ENCODE measurements around the gene OXCT2.

OXCT2 gene

GRCh38 chr1:39761557-39762260 is 9.4 kb downstream of the OXCT2 start:
- no peak for DNase-seq

GRCh38 chr1:39761016-39761415 is 10.1 kb downstream of the OXCT2 start:
- no peak for DNase-seq

- no peak for DNase-seq
Observed at GRCh38 chr1:39760074-39761008, 10.8 kb downstream of the OXCT2 start.

- no peak for DNase-seq
Observed at GRCh38 chr1:39759436-39759726, 11.8 kb downstream of the OXCT2 start.

- no peak for DNase-seq
Observed at GRCh38 chr1:39758556-39759435, 12.4 kb downstream of the OXCT2 start.

- DNase-seq: no peak
Observed at GRCh38 chr1:39757501-39757900, 13.6 kb downstream of the OXCT2 start.

GRCh38 chr1:39755965-39756659 is 15.0 kb downstream of the OXCT2 start:
- DNase-seq: peak; percentile 98

- DNase-seq: peak; percentile 100
Observed at GRCh38 chr1:39754906-39755504, 16.1 kb downstream of the OXCT2 start.

- DNase-seq: peak; percentile 100
Observed at GRCh38 chr1:39754026-39754570, 17.1 kb downstream of the OXCT2 start.

- DNase-seq: no peak
Observed at GRCh38 chr1:39753132-39754025, 17.8 kb downstream of the OXCT2 start.

- DNase-seq: no peak
Observed at GRCh38 chr1:39752703-39753102, 18.4 kb downstream of the OXCT2 start.

- DNase-seq: no peak
Observed at GRCh38 chr1:39751595-39751994, 19.6 kb downstream of the OXCT2 start.

GRCh38 chr1:39745016-39745670 is 26.0 kb downstream of the OXCT2 start:
- no peak for DNase-seq

GRCh38 chr1:39738622-39739366 is 32.4 kb downstream of the OXCT2 start, which contains the start of gene PPIE:
Gene PPIE (plus strand): TSS chr1:39738882. CDS start chr1:39738901, 19 bp downstream.
- no peak for DNase-seq

GRCh38 chr1:39737546-39738169 is 33.5 kb downstream of the OXCT2 start:
- no peak for DNase-seq

- no peak for DNase-seq
Observed at GRCh38 chr1:39735731-39736130, 35.4 kb downstream of the OXCT2 start.

GRCh38 chr1:39733161-39733560 is 38.0 kb downstream of the OXCT2 start:
- no peak for DNase-seq

- DNase-seq: no peak
Observed at GRCh38 chr1:39732730-39733129, 38.4 kb downstream of the OXCT2 start.

GRCh38 chr1:39729842-39730241 is 41.3 kb downstream of the OXCT2 start:
- no peak for DNase-seq
